DND-41 (cell line): ENCODE measurements around the gene PRRX1.

Experiments used
- EZH2 ChIP-seq: IDR thresholded peaks from 3 replicates; pipeline ENCODE4 v1.6.1; 2012; ENCODE audit warnings: borderline replicate concordance, low read depth, mild to moderate bottlenecking, moderate library complexity, low read length, inconsistent platforms; ENCODE audit not compliant: severe bottlenecking
- TF ChIP-seq, protein P1 (sequence below): IDR thresholded peaks from 2 replicates; pipeline ENCODE4 v1.5.1; 2012; ENCODE audit warnings: borderline replicate concordance, low read length, moderate library complexity, mild to moderate bottlenecking; ENCODE audit not compliant: poor library complexity, severe bottlenecking; ENCODE audit errors: extremely low read depth

DNA sequence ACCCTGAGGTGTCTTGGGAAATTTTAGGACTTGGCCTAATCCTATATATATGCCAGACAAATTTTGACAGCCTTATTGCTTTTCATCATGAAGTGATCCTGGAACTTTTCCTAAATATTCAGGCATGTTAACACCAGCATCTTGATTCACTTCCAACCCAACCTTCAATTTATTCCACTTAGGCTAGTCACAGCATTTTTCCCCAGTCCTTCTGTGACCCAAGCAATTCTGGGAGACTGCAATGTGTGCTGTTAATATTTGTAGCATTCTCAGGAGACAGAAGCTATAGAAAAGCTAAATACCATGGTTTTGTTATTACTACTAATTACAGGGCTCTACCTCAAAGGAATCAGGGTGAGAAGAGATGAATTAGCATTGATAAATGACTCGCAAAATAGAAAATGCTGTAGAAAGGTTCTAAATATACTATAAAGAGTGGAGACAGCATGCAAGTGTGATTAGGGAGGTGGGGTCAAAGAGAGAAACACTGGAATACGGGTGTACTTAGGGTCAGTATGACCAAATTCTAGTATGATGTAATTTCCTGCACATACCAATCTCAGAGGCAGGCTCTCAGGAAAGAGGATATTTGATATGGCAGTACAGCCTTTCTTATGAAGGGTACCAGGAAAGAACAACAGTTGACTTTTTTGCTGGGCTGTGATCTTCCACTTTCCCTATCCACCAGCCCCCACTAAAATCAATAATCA lies 29.1 kb downstream of the PRRX1 start:
- TF ChIP-seq, protein P1, sequence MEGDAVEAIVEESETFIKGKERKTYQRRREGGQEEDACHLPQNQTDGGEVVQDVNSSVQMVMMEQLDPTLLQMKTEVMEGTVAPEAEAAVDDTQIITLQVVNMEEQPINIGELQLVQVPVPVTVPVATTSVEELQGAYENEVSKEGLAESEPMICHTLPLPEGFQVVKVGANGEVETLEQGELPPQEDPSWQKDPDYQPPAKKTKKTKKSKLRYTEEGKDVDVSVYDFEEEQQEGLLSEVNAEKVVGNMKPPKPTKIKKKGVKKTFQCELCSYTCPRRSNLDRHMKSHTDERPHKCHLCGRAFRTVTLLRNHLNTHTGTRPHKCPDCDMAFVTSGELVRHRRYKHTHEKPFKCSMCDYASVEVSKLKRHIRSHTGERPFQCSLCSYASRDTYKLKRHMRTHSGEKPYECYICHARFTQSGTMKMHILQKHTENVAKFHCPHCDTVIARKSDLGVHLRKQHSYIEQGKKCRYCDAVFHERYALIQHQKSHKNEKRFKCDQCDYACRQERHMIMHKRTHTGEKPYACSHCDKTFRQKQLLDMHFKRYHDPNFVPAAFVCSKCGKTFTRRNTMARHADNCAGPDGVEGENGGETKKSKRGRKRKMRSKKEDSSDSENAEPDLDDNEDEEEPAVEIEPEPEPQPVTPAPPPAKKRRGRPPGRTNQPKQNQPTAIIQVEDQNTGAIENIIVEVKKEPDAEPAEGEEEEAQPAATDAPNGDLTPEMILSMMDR: no peak
- no peak for TF ChIP-seq EZH2
